K562 (cell line): ENCODE results near the gene LGALS8. TPM values are rescaled to one million over a fixed set of nuclear protein-coding genes. Genes with fewer than 3 reads are reported as not detected.
A peak's percentile ranks its signal among the peaks of the same experiment; 100 is the strongest.

Experiments used
- DACH1 ChIP-seq: fragments of 450-650 bp; IDR thresholded peaks from 2 replicates; pipeline ENCODE4 v1.6.1; 2018; ENCODE audit not compliant: partially characterized antibody
- E4F1 ChIP-seq: fragments of 250-450 bp; sonication (Bioruptor Pico); IDR thresholded peaks from 2 replicates; pipeline ENCODE4 v1.5.0; 2021; ENCODE audit warnings: mild to moderate bottlenecking, borderline replicate concordance
- GABPB1 ChIP-seq: sonication (generic); formaldehyde crosslinking; IDR thresholded peaks from 2 replicates; pipeline ENCODE4 v1.8.0; 2022; ENCODE audit warnings: mild to moderate bottlenecking, missing genetic modification reagents
- KLF6 ChIP-seq: fragments of 250-450 bp; sonication (Bioruptor Pico); IDR thresholded peaks from 2 replicates; pipeline ENCODE4 v1.4.0; 2020; ENCODE audit warnings: mild to moderate bottlenecking, moderate library complexity, borderline replicate concordance
- TRIM25 ChIP-seq: fragments of 450-650 bp; IDR thresholded peaks from 2 replicates; pipeline ENCODE4 v1.7.0; 2016; ENCODE audit warnings: borderline replicate concordance
- USF2 ChIP-seq: sonication (generic); formaldehyde crosslinking; IDR thresholded peaks from 2 replicates; pipeline ENCODE4 v1.5.0; 2020; ENCODE audit warnings: missing genetic modification reagents
- ZBTB11 ChIP-seq, 3 experiments: fragments of 200-800 bp in 1 of 3; fragments of 250-450 bp in 1 of 3; fragments of 450-650 bp in 1 of 3; sonication (Bioruptor Pico) in 1 of 3; sonication (Bioruptor generic) in 1 of 3; formaldehyde crosslinking in 1 of 3; IDR thresholded peaks; 2 replicates each; pipeline versions ENCODE4 v1.6.1 to v1.8.0; 2016 to 2022; ENCODE audit warnings: mild to moderate bottlenecking in 2 of 3, missing genetic modification characterization in 2 of 3, missing compliant biosample characterization in 1 of 3, moderate library complexity in 1 of 3
- ZNF165 ChIP-seq: fragments of 250-450 bp; sonication (Bioruptor Pico); IDR thresholded peaks from 2 replicates; pipeline ENCODE4 v1.4.0; 2020; ENCODE audit warnings: borderline replicate concordance
- ZNF354B ChIP-seq: fragments of 250-450 bp; sonication (Bioruptor Pico); IDR thresholded peaks from 2 replicates; pipeline ENCODE4 v1.4.0; 2020
- ZNF57 ChIP-seq: fragments of 450-650 bp; formaldehyde crosslinking; IDR thresholded peaks from 2 replicates; pipeline ENCODE4 v1.4.0; 2020; ENCODE audit warnings: mild to moderate bottlenecking, moderate library complexity
- ZNF696 ChIP-seq: fragments of 250-450 bp; sonication (Bioruptor Pico); conservative IDR thresholded peaks from 2 replicates; pipeline ENCODE4 v1.4.0; 2020; ENCODE audit warnings: mild to moderate bottlenecking, moderate library complexity
- ZNF76 ChIP-seq: fragments of 250-450 bp; sonication (Bioruptor Pico); IDR thresholded peaks from 2 replicates; pipeline ENCODE4 v1.4.0; 2020; ENCODE audit warnings: mild to moderate bottlenecking, moderate library complexity, borderline replicate concordance
- ZNF766 ChIP-seq: fragments of 200-800 bp; sonication (Bioruptor generic); conservative IDR thresholded peaks from 2 replicates; pipeline ENCODE4 v1.6.1; 2016; ENCODE audit warnings: missing genetic modification characterization, missing compliant biosample characterization
- polyA plus RNA-seq, 8 experiments: library from polyadenylated mRNA; depleted of rRNA in 4 of 8; stranded (reverse) in 5 of 8; unstranded in 3 of 8; fragments of >200 nt; fragmentation: Nextera tagmentation in 2 of 8; fragmentation: Illumina TruSeq in 1 of 8; extraction: Ambion mirVana in 2 of 8; extraction: Trizol in 1 of 8; gene quantifications; 2 replicates each; pipeline versions ENCODE4 v1.2.1 to v1.2.3, GENCODE V29; 2011 to 2014; ENCODE audit warnings: inconsistent platforms in 1 of 8, missing spikeins in 1 of 8
- total RNA-seq, 7 experiments: library from RNA; depleted of rRNA in 6 of 7; stranded (reverse); fragments of >200 nt in 6 of 7; fragmentation: Illumina TruSeq in 2 of 7; extraction: Trizol in 2 of 7; gene quantifications; 2 replicates each; pipeline versions ENCODE4 v1.2.1 to v1.2.3, GENCODE V29; 2011 to 2021; ENCODE audit warnings: low replicate concordance in 1 of 7
- TF ChIP-seq, protein P1 (sequence below): IDR thresholded peaks from 3 replicates; pipeline ENCODE4 v1.6.1; 2011; ENCODE audit warnings: borderline replicate concordance, mild to moderate bottlenecking; ENCODE audit not compliant: insufficient read length, insufficient read depth

Gene LGALS8
- total and polyA plus RNA-seq, 9 of the 15 experiments (the other 6 are each of a cell fraction or from before 2014, with no cell fraction given): 57.4 to 87.7 (median 70.3) TPM

DNA sequence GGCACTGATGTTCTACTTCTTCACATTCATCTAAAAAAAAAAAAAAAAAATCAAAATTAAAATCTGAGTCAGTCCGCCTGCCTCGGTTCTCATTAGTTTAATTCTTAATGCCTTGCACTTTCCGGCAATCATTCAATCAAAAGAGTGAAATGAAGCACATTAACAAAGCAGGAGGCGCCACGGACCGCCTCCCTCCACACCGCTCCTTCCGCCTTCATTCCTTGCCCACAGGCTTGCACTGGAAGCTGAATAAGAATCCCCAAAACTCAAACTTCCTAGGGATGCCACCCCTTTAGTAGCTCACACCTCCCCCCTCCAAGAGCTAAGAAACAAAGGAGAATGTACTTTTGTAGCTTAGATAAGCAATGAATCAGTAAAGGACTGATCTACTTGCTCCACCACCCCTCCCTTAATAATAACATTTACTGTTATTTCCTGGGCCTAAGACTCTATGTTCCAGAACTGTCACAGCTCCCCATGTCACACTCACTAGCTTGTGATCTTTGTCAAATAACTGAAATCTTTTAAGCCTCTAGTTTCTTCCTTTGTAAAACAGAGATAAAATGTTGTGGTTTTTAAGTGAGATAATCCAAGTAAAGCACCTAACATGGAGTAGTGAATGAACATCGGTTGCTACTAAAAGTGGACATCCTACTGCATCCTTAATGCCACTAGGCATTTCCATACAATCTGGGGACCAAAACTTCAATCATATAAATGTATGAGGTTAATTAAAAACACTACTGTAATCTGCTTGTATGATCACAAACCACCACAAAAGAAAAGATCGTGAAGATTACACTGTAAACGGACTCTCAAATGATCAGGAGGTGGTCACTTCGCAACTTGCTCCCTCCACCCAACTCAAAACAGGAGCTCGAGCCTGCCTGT, 27.4 kb downstream of the LGALS8 start (continued):
- TF ChIP-seq KLF6 (no peak; the same call in 1 of the 2 replicates), ZNF354B (0 out of 2 replicates have a peak, but pooled peaks have one; percentile 2), ZNF57 (CRISPR knock-in tag) (no peak), GABPB1 (no peak), TRIM25 (no peak), ZNF165 (CRISPR knock-in tag) (no peak), ZNF696 (CRISPR knock-in tag) (no peak), USF2 (no peak), E4F1 (CRISPR knock-in tag) (no peak), ZBTB11 (CRISPR knock-in tag; IDR thresholded peaks at IDR 0.05) (peak in 1 of 3 experiments; percentile 18; a peak in 1 of 6 replicates), ZNF76 (CRISPR knock-in tag) (no peak), DACH1 (no peak), ZNF766 (CRISPR knock-in tag) (peak; percentile 85; the same call in 1 of the 2 replicates)
- TF ChIP-seq, protein P1, sequence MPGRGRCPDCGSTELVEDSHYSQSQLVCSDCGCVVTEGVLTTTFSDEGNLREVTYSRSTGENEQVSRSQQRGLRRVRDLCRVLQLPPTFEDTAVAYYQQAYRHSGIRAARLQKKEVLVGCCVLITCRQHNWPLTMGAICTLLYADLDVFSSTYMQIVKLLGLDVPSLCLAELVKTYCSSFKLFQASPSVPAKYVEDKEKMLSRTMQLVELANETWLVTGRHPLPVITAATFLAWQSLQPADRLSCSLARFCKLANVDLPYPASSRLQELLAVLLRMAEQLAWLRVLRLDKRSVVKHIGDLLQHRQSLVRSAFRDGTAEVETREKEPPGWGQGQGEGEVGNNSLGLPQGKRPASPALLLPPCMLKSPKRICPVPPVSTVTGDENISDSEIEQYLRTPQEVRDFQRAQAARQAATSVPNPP: no peak
